CD14-positive monocyte (primary cell): ENCODE results near the gene MGME1. TPM values are rescaled to one million over a fixed set of nuclear protein-coding genes. Genes with fewer than 3 reads are reported as not detected.
"Not testable (repeated sequence)": the region's sequence is repeated elsewhere in the genome, so short reads cannot be mapped to it uniquely, and the experiment has no call there.

Source experiments
- DNase-seq, 3 donors: peaks; one replicate each; pipeline ENCODE4 v3.0.0-alpha.2; 2011 to 2022
- H2AFZ ChIP-seq: 2 replicates; pipeline ENCODE4 v1.6.0; 2012; ENCODE audit warnings: mild to moderate bottlenecking, low read depth, low read length, inconsistent platforms; ENCODE audit not compliant: insufficient read depth, poor library complexity, severe bottlenecking
- H3K27ac ChIP-seq, 2 donors: 1 replicate in 1 of 2; 2 replicates in 1 of 2; pipeline ENCODE4 v1.5.1; 2012 to 2013; ENCODE audit warnings: low read length in 2 of 2, control low read depth in 1 of 2, inconsistent platforms in 1 of 2, low read depth in 1 of 2, mild to moderate bottlenecking in 1 of 2
- H3K27me3 ChIP-seq, 2 donors: one replicate each; pipeline versions ENCODE4 v1.6.0 to v1.6.1; 2011 to 2013; ENCODE audit warnings: low read length in 2 of 2; ENCODE audit not compliant: control insufficient read depth in 2 of 2, insufficient read depth in 2 of 2
- H3K36me3 ChIP-seq, 2 donors: replicated peaks in 1 of 2; 1 replicate in 1 of 2; 2 replicates in 1 of 2; pipeline versions ENCODE4 v1.5.1 to v1.6.1; 2012 to 2013; ENCODE audit warnings: low read length in 2 of 2, control low read depth in 1 of 2, inconsistent platforms in 1 of 2, mild to moderate bottlenecking in 1 of 2; ENCODE audit not compliant: insufficient read depth in 2 of 2, control insufficient read depth in 1 of 2
- H3K4me1 ChIP-seq, 2 donors: 1 replicate in 1 of 2; 2 replicates in 1 of 2; pipeline versions ENCODE4 v1.5.1 to v1.6.1; 2012 to 2013; ENCODE audit warnings: low read length in 2 of 2, control low read depth in 1 of 2, inconsistent platforms in 1 of 2, mild to moderate bottlenecking in 1 of 2, moderate library complexity in 1 of 2; ENCODE audit not compliant: insufficient read depth in 2 of 2, control insufficient read depth in 1 of 2
- H3K4me2 ChIP-seq: replicated peaks from 2 replicates; pipeline ENCODE3; 2012; ENCODE audit warnings: low read length, moderate library complexity, mild to moderate bottlenecking; ENCODE audit not compliant: poor library complexity, severe bottlenecking; ENCODE audit errors: extremely low read depth
- H3K4me3 ChIP-seq, 3 experiments: fragments of 200-600 bp in 1 of 3; sonication (generic) in 1 of 3; replicated peaks in 1 of 3; 1 replicate in 2 of 3; 2 replicates in 1 of 3; pipeline ENCODE4 v1.5.1; 2011 to 2013; ENCODE audit warnings: low read length in 3 of 3, mild to moderate bottlenecking in 3 of 3, control low read depth in 2 of 3, low read depth in 2 of 3, inconsistent platforms in 1 of 3, moderate library complexity in 1 of 3
- H3K79me2 ChIP-seq: 2 replicates; pipeline ENCODE4 v1.6.0; 2012; ENCODE audit warnings: mild to moderate bottlenecking, control low read depth, inconsistent platforms, low read length, moderate library complexity; ENCODE audit not compliant: insufficient read depth
- H3K9ac ChIP-seq: 2 replicates; pipeline ENCODE4 v1.6.0; 2017; ENCODE audit warnings: low read length, mild to moderate bottlenecking; ENCODE audit not compliant: insufficient read depth, poor library complexity, severe bottlenecking
- H3K9me3 ChIP-seq, 2 donors: replicated peaks in 1 of 2; 1 replicate in 1 of 2; 2 replicates in 1 of 2; pipeline versions ENCODE4 v1.5.1 to v1.6.1; 2012 to 2013; ENCODE audit warnings: low read length in 2 of 2, control low read depth in 1 of 2; ENCODE audit not compliant: control insufficient read depth in 1 of 2, insufficient read depth in 1 of 2
- H4K20me1 ChIP-seq: 2 replicates; pipeline ENCODE4 v1.6.0; 2012; ENCODE audit warnings: mild to moderate bottlenecking, low read length, control low read depth, moderate library complexity; ENCODE audit not compliant: insufficient read depth
- H3K27ac Mint-ChIP-seq, 7 donors: one replicate each; pipeline ENCODE4 v1.8.0; 2020; ENCODE audit warnings: mild to moderate bottlenecking in 7 of 7, mixed read lengths in 7 of 7, moderate library complexity in 6 of 7, inconsistent platforms in 2 of 7
- H3K27me3 Mint-ChIP-seq, 3 donors: one replicate each; pipeline ENCODE4 v1.8.0; 2021 to 2022; ENCODE audit warnings: low read depth in 3 of 3, mild to moderate bottlenecking in 3 of 3, mixed read lengths in 3 of 3, moderate library complexity in 3 of 3, inconsistent platforms in 1 of 3
- H3K36me3 Mint-ChIP-seq, 2 donors: one replicate each; pipeline ENCODE4 v1.8.0; 2020; ENCODE audit warnings: mixed read lengths in 2 of 2, inconsistent platforms in 1 of 2, mild to moderate bottlenecking in 1 of 2
- H3K4me1 Mint-ChIP-seq: one replicate; pipeline ENCODE4 v1.8.0; 2020; ENCODE audit warnings: mild to moderate bottlenecking, mixed read lengths
- H3K4me3 Mint-ChIP-seq, 2 donors: one replicate each; pipeline ENCODE4 v1.8.0; 2020; ENCODE audit warnings: mild to moderate bottlenecking in 2 of 2, mixed read lengths in 2 of 2, moderate library complexity in 1 of 2
- H3K9me3 Mint-ChIP-seq, 7 donors: one replicate each; pipeline ENCODE4 v1.8.0; 2020 to 2022; ENCODE audit warnings: mixed read lengths in 7 of 7, mild to moderate bottlenecking in 6 of 7, moderate library complexity in 6 of 7, inconsistent platforms in 2 of 7
- WGBS: methylation state at CpG from one replicate; pipeline ENCODE4 v1.1.5; 2013; ENCODE audit warnings: missing lambda C conversion rate; ENCODE audit not compliant: insufficient coverage; 5-methylcytosine and 5-hydroxymethylcytosine counted together
- intact Hi-C, 2 donors: fragments of 100-400 bp; cut with micrococcal nuclease; formaldehyde crosslinking; loops; one replicate each; pipeline versions ENCODE4 v1.15.0 to v1.15.1; 2023
- polyA plus RNA-seq, 3 donors: library from polyadenylated mRNA; depleted of rRNA in 1 of 3; unstranded in 2 of 3; stranded (reverse) in 1 of 3; fragments of 300-500 nt in 2 of 3; fragments of >200 nt in 1 of 3; fragmentation: Illumina TruSeq in 2 of 3; gene quantifications; 1 replicate in 2 of 3; 2 replicates in 1 of 3; pipeline ENCODE4 v1.2.3, GENCODE V29; 2012 to 2021
- TF ChIP-seq, protein P1 (sequence below): fragments of 200-600 bp; IDR thresholded peaks from one replicate; pipeline ENCODE4 v1.8.0; 2022; ENCODE audit warnings: antibody characterized with exemption, mild to moderate bottlenecking

The MGME1 gene
- polyA plus RNA-seq, 3 donors = 2.5 to 20.1 (median 13.4) TPM

DNA sequence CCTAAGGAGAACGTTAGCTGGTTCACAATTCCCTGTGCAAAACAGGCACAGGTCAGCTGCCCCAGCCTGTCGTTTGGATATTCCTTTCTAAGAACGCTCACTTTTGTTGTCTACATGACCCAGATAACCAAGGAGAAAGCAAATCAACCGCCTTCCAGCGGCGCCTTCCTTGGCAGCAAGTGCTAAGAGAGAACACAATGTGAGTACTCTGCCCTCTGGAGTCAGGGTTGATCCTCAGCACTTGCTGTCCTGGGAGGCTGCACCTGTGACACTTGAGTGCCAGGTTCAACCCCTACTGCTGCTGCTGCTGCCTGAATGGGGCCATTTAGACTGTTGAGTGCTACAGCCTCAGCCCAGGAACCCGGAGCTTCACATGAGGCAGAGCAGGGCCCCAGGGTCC is 52.1 kb downstream of the MGME1 start:
- H3K27ac Mint-ChIP-seq = peak overlapping the region in 1 of 7 donors; percentile 18
- Histone ChIP-seq H3K27me3 (no peaks in the 10 kb centered on the region), H3K9me3 (no peaks in the 10 kb centered on the region), H3K27ac (no peak overlapping the region), H3K36me3 (no peaks in the 10 kb centered on the region), H3K4me1 (no peaks in the 10 kb centered on the region), H3K4me2 (no peak overlapping the region), H4K20me1 (no peaks in the 10 kb centered on the region), H2AFZ (no peak overlapping the region), H3K79me2 (no peaks in the 10 kb centered on the region), H3K9ac (no peak overlapping the region), H3K4me3 (no peak overlapping the region)
- no peak overlapping the region for H3K4me3 Mint-ChIP-seq
- peaks cover 3 to 4% (median 3%) of the 10 kb centered on the region in 3 donors for H3K27me3 Mint-ChIP-seq
- no peaks in the 10 kb centered on the region for H3K36me3 Mint-ChIP-seq
- no peak for DNase-seq
- TF ChIP-seq, protein P1, sequence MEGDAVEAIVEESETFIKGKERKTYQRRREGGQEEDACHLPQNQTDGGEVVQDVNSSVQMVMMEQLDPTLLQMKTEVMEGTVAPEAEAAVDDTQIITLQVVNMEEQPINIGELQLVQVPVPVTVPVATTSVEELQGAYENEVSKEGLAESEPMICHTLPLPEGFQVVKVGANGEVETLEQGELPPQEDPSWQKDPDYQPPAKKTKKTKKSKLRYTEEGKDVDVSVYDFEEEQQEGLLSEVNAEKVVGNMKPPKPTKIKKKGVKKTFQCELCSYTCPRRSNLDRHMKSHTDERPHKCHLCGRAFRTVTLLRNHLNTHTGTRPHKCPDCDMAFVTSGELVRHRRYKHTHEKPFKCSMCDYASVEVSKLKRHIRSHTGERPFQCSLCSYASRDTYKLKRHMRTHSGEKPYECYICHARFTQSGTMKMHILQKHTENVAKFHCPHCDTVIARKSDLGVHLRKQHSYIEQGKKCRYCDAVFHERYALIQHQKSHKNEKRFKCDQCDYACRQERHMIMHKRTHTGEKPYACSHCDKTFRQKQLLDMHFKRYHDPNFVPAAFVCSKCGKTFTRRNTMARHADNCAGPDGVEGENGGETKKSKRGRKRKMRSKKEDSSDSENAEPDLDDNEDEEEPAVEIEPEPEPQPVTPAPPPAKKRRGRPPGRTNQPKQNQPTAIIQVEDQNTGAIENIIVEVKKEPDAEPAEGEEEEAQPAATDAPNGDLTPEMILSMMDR = no peak
- intact Hi-C loops = no loop called here
- H3K9me3 Mint-ChIP-seq = peaks cover 0 to 2% (median 0%) of the 10 kb centered on the region in 7 donors
- peaks cover 1% of the 10 kb centered on the region for H3K4me1 Mint-ChIP-seq
- 94% methylated on average over 7 of the region's 7 CpGs for WGBS

DNA sequence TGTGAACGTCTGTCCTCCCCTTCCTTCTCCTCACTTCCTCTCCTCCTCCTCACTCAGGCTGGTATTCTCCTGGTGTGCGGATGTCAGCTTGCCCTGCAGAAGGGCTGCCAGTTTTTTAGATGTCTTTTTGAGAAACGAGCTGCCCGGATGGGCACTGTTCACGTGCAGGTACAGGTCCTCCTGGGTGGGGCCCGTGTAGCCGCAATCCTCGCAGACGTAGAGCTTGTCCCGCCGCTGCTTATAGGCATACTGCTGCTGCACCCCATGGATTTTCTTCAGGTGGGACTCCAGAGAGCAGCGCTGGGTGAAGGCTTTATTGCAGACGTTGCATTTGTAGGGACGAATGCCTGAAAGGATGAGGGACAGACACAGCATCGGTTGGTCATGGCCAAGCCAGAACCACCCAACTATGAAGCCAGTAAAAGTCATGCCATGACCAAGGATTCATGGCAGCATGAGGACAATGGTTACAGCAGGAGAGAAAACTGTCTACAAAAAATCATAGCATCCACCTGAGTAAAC is 55.8 kb downstream of the MGME1 start:
- Mint-ChIP-seq H3K27me3 (peaks cover 2 to 5% (median 2%) of the 10 kb centered on the region in 3 donors), H3K27ac (no peak overlapping the region), H3K9me3 (peaks cover 0 to 2% (median 0%) of the 10 kb centered on the region in 7 donors), H3K4me3 (no peak overlapping the region), H3K36me3 (no peaks in the 10 kb centered on the region), H3K4me1 (no peaks in the 10 kb centered on the region)
- Histone ChIP-seq H3K9me3 (no peaks in the 10 kb centered on the region), H3K9ac (no peak overlapping the region), H2AFZ (no peak overlapping the region), H3K4me3 (no peak overlapping the region), H3K4me2 (no peak overlapping the region), H3K36me3 (no peaks in the 10 kb centered on the region), H3K27me3 (no peaks in the 10 kb centered on the region), H4K20me1 (no peaks in the 10 kb centered on the region), H3K79me2 (no peaks in the 10 kb centered on the region), H3K27ac (no peak overlapping the region), H3K4me1 (no peaks in the 10 kb centered on the region)
- DNase-seq = no peak
- WGBS = 89% methylated on average over 15 of the region's 15 CpGs
- intact Hi-C loops = no loop called here
- TF ChIP-seq, protein P1 = no peak

DNA sequence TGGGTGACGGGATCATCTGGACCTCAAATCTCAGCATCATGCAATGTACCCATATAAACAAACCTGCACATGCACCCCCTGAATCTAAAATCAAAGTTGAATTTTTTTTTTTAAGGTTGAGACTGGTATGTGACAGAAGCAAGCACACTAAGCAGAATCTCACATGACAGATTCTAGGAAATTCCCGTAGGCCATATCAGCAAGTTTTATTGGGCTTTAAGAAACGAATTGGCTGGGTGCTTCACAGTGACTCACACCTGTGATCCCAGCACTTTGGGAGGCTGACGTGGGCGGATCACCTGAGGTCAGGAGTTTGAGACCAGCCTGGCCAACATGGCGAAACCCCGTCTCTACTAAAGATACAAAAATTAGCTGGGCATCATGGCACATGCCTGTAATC is 58.2 kb downstream of the MGME1 start:
- H3K27ac Mint-ChIP-seq, intact Hi-C loops, DNase-seq, H3K4me1 ChIP-seq, H4K20me1 ChIP-seq, H3K27me3 ChIP-seq, H3K79me2 ChIP-seq, H3K9me3 Mint-ChIP-seq, H3K36me3 Mint-ChIP-seq, H3K9me3 ChIP-seq, H3K4me3 Mint-ChIP-seq, H3K27me3 Mint-ChIP-seq, H3K9ac ChIP-seq, H3K4me3 ChIP-seq, H3K36me3 ChIP-seq, H3K4me1 Mint-ChIP-seq, H3K27ac ChIP-seq, H2AFZ ChIP-seq, H3K4me2 ChIP-seq: not testable (repeated sequence)
- WGBS = 88% methylated on average over 3 of the region's 7 CpGs
